Activated gamma-delta T cell treated with Interleukin-2 at 50 U/mL for 16 hours (primary cell): ENCODE measurements around the gene FAM163A.
"Not testable (repeated sequence)": the region's sequence is repeated elsewhere in the genome, so short reads cannot be mapped to it uniquely, and the experiment has no call there.

ENCODE experiments used
- DNase-seq: peaks from one replicate; pipeline ENCODE4 v3.0.0-alpha.2; 2020

The FAM163A gene

DNA sequence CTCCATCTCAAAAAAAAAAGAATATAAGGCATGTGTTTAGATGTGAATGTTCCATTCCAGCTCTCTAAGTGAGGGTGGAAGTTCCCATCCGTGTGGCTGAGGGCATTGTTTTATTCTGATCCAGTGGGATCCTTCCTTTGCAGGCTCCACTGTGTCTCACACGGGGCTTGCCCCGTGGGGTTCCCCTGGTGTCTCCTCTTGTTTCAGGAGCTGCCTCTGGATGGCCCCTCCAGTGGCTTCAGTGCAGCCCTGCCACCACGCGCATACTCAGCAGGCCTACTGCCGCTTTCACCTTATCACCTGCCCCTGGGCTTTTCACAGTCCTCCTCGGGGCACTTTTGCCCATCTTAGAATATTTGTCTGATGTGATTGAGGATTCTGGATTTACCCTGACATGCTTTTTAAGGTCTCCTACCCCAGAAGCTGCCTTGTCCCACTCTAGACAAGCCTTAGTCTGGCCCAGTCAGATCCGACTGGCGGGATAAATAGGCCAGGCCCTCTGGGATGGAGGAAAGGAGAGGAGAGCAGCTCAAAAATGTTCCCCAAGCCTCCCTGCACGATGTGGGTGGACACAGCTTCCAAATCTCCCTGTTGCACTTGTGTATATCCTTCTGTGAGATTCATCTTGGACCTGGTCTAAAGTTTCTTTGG is 55.2 kb downstream of the FAM163A start:
- no peak for DNase-seq

DNA sequence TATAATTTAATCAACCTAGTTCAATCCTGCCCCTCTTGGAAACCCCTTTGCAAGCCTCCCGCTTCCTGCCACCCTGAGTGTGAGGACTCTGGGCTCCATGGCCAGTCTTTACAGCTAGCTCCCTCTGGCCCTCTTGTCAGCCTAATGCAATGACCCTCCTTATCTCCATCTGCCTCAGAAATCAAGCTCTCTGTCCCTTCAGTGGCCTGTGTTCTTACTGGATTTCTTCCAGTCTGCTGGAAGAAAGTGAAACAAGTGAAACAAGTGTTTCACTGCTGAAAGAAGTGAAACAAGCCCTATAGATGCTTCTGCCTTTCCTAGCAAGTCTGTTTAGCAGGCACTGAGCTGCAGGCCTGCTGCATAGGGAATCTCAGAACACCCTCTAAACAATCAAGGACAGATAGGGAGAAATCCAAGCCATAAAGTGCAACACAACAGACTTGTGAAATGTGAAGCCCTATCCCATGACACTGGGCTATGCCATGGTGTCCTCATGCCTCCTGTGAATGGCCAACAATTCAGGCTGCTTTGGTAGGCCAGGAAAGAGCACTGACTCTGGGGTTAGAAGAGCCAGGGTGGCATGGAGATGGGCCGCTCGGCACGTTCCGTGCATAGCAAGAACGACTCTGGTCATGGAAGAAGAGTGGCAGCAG is 55.9 kb downstream of the FAM163A start:
- DNase-seq = no peak

DNA sequence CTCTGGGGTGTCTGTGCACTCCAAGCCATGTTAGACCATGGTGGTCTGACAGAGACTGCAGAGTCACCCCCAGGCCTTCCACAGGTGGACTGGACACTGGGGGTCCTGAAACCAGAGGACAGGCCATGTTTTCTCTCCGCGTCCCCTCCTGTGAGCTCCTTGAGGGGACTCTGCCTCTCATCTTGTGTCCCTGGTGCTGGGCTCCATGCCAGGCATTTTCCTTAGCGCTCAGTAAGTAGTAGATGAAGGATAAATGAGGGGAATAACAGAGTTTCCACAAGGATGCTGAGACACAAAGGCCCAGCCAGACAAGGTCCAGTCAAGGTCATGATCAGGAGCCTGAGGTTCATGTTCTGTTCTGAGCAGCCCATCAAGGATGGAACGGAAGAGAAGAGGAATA is 57.4 kb downstream of the FAM163A start:
- DNase-seq = no peak

- no peak for DNase-seq
These were observed 60.0 kb downstream of the FAM163A start for GRCh38 chr1:179803104-179803503.

GRCh38 chr1:179803918-179804317 is 60.8 kb downstream of the FAM163A start:
- DNase-seq = no peak

DNA sequence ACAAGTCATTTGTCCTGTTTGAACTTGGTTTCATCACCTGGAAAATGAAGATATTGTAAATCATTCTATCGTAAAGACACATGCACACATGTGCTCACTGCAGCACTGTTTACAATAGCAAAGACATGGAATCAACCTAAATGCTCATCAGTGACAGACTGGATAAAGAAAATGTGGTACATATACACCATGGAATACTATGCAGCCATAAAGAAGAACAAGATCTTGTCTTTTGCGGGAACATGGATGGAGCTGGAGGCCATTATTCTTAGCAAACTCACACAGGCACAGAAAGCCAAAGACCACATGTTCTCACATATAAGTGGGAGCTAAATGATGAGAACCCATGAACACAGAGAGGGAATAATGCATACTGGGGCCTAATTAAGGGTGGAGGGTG is 61.3 kb downstream of the FAM163A start:
- not testable (repeated sequence) for DNase-seq

GRCh38 chr1:179805291-179806195 is 62.5 kb downstream of the FAM163A start:
- no peak for DNase-seq

DNA sequence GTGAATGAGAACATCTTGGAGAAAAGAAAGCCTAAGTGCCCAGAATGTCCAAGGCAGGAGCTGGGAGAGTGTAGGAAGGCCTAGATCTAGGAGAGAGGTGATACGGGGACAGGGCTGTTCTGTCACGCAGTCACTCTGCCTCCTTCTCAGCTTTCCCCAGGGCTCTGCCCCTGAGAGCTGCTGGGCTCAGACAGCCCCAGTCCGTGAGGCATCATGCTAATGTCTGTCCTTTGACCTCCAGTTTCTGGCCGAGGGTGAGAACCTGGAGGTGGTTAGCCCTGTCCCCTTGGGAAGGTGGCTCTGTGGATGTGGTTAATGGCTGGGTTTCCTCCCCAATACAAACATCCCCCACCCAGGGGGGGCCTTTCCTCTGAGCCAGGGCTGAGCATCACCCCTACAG is 63.2 kb downstream of the FAM163A start:
- no peak for DNase-seq

DNA sequence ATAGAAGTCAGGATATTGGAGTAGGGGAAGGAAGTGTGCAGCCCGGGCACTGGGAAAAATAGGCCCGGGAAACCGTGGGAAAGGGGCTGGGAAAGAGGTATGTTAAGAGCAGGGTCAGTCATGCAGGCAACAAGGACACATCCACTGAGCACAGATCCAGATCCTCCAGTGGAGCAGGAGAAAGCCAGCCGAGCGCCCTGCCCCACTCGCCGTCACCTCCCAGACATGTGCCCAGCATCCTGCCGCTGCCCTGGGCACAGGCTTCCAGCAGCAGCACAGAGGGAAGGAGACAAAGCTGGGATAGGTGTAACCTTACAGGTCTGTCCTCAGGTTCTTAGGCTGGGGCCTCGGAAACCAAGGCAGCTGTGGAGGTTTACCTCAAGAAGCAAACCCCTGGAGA is 64.2 kb downstream of the FAM163A start:
- no peak for DNase-seq

GRCh38 chr1:179807691-179808485 is 64.8 kb downstream of the FAM163A start:
- no peak for DNase-seq

DNA sequence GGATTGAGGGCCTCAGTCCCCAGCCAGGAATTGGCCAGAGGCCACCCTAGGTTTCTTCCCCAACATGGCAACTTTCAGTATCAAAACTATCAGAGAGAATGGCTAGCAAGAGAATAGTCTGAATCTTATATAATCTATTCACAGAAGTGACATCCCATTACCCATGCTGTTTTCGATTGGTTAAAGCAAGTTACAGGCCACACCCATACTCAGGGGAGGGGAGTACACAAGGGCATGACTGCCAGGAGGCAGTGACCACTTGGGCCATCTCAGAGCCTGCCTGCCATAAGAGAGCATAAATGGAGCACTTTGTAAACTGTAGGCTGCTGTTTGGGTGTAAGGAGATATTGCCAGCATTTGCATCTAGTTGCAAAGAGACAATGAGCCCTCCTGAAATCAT is 65.4 kb downstream of the FAM163A start:
- DNase-seq = no peak

DNA sequence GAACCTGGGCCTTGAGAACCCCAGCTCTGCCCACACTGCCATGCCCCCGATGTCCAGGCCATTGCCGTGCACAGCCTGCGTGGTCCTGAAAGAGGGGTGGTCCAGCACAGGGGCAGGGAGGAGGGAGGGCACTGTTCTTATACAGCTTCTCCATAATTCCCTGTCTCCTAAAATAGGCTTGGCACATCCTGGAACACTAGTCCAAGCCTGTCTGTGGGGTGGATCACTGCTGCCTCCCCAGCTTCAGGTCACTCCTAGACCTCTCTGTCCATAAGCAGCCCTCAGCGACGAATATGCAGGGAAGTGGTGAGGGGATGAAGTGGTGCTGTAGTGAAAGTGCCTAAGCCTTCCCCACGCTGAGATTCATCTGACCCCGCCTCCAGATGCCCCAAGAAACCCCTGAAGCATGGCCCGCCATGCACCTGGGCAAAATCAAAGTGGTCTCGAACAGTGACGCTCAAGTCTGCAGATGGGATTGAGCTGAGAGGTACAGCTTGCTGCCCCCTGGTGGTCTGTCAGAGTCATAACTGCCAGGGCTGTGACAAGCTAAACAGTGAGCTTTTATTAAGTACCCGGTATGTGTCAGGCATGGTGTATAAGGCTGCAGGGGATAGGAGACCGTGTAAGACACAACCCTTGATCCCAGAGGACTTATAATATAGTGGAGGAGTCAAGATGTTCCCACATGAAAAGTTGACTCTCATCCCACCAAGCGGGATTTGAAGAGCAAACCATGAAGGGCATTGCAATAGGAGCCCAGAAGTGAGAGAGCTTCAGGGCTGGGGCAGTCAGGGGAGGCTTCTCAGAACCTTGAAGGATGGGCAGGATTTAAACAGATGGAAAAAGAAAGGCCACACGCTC is 66.6 kb downstream of the FAM163A start:
- peak; percentile 59 for DNase-seq

GRCh38 chr1:179810367-179810715 is 67.2 kb downstream of the FAM163A start:
- no peak for DNase-seq

- no peak for DNase-seq
These were observed 69.6 kb downstream of the FAM163A start for GRCh38 chr1:179812501-179813292.

DNA sequence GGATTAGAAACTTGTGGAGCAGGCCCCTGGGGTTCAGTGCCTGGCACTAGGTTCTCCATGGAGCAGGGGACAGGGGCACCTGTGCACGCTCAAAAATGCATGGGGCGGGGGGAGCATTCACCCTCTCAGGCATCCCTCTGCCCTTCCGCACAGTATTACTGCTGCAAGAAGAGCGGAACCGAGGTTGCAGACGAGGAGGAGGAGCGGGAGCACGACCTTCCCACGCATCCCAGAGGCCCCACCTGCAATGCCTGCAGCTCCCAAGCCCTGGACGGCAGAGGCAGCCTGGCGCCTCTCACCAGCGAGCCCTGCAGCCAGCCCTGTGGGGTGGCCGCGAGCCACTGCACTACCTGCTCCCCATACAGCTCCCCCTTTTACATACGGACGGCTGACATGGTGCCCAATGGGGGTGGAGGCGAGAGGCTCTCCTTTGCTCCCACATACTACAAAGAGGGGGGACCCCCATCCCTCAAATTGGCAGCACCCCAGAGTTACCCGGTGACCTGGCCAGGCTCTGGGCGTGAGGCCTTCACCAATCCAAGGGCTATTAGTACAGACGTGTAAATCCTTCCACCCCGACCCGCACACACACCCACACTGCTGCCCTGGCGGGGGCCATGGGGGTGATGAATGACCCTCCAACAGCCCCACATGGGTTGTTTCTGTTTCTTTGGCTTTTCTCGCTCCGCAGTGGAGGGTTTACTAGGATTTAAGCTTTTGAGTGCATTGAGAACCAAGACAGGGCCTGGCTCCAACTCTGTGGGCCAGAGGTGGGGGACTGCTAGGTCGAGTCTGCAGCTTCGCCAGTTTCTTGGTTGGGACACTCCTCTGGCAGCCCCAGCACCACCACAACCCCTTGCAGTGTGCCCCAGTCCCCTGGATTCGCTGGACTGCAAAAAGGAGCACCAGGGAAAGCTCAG is 70.8 kb downstream of the FAM163A start:
- DNase-seq = no peak

DNA sequence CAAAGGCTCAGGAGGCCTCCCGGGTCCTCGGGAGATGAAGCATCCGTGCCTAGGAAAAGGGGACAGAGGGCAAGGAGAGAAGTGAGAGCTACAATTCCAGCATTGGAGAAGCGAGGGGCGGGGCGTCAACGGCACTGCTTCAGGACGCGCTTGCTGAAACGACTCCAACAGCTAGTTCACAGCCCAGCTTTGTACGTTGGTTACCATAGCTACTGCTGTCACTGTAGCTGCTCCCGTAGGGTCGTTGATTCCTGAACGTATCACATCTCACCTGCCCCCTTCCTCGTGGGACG is 71.4 kb downstream of the FAM163A start:
- no peak for DNase-seq

DNA sequence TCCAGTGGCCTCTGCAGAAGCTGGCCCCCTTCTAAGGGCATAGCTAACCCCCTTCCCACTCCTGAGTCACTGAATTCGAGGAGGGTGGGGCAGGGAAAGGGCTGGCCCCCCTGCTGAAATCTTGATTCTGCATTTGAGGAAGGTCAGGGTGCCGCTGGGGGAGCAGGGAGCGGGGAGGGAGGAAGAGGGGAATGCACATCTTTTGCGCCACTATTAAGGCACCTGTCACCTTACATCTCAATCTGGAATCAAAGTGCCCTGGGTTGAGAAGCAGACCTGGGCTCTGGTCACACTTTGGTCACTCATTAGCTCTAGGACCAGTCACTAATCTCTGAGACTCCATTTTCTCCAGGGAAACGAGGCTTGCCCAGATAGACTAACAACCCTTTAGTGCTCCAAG is 72.5 kb downstream of the FAM163A start:
- no peak for DNase-seq

- no peak for DNase-seq
These were observed 73.3 kb downstream of the FAM163A start for GRCh38 chr1:179816196-179816960.

DNA sequence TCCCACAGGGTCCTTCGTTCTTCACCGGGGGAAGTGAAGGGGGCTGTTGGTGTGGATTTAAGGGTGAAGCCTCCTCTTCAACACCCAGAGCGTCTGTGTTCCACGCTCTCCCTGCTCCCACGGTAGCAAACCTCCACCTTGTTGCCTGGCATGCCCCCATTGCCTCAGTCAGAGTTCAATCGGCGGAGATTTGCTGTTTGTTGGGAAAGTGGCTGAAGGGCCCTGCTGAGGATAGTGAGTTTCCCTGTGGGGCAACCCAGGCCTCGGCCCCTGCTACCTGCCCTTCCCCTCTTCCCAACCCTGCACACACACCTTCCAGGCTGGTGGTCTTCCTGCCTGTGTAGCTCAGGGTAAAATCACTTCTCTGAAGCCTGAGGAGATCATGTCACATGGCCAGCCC is 74.0 kb downstream of the FAM163A start:
- no peak for DNase-seq

DNA sequence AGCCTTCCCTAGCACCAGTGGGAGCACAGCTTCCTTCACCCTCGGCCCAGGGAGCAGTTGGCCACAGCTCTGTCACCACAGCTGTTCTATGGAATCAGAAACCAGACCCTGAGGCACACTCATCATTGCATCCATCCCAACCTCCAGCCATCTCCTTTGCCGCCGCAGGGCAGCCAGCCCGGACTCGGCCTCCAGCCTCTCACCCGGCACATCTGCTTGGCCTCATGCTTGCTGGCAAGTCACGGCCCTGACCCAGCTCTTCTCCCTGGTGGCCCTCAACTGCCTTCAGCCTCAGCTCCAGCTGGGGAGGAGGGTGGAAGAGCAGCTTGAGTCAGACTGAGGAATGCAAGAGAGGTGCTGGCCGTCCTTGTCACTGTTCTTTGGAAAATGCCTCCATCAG is 74.7 kb downstream of the FAM163A start:
- DNase-seq = no peak
